GM13977 (cell line): ENCODE data around the gene MEGF11.

Source experiments
- DNase-seq: peaks from one replicate; pipeline ENCODE4 v3.0.0; 2012; ENCODE audit warnings: low spot score
- in situ Hi-C: fragments of 300-500 bp; cut with MboI; formaldehyde crosslinking; loops from one replicate; pipeline ENCODE4 v1.12.0; 2022; ENCODE audit warnings: low sequenced_read_pairs, low pct_unique_long_range_greater_than_20kb, mixed read lengths, inconsistent platforms; ENCODE audit not compliant: unreplicated experiment
- TF ChIP-seq, protein P1 (sequence below): IDR thresholded peaks from 2 replicates; pipeline ENCODE4 v1.5.1; 2012; ENCODE audit warnings: mild to moderate bottlenecking, control low read depth; ENCODE audit not compliant: insufficient read depth; ENCODE audit errors: extremely low read depth, missing control alignments

The MEGF11 gene

DNA sequence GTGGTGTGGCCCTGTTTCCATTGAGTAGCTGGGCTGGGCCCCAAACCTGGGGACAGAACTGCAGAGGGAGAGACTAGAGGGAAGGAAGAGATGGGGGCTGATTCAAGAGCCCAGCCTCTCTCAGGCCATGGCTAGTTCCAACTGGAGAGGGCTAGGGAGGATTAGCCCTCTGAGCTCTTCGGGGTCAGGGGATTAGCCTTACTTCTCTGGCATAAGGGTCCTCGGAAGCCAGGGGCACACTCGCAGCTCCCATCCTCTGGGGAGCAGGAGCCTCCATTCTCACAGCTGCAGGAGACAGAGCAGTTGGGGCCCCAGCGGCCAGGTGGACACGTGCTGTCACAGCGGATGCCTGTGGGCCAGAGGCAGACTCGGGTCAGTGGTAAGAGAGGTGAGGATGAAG is 330.9 kb downstream of the MEGF11 start:
- DNase-seq, result no peak
- in situ Hi-C loops, result no loop called here
- TF ChIP-seq, protein P1, sequence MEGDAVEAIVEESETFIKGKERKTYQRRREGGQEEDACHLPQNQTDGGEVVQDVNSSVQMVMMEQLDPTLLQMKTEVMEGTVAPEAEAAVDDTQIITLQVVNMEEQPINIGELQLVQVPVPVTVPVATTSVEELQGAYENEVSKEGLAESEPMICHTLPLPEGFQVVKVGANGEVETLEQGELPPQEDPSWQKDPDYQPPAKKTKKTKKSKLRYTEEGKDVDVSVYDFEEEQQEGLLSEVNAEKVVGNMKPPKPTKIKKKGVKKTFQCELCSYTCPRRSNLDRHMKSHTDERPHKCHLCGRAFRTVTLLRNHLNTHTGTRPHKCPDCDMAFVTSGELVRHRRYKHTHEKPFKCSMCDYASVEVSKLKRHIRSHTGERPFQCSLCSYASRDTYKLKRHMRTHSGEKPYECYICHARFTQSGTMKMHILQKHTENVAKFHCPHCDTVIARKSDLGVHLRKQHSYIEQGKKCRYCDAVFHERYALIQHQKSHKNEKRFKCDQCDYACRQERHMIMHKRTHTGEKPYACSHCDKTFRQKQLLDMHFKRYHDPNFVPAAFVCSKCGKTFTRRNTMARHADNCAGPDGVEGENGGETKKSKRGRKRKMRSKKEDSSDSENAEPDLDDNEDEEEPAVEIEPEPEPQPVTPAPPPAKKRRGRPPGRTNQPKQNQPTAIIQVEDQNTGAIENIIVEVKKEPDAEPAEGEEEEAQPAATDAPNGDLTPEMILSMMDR, result no peak

DNA sequence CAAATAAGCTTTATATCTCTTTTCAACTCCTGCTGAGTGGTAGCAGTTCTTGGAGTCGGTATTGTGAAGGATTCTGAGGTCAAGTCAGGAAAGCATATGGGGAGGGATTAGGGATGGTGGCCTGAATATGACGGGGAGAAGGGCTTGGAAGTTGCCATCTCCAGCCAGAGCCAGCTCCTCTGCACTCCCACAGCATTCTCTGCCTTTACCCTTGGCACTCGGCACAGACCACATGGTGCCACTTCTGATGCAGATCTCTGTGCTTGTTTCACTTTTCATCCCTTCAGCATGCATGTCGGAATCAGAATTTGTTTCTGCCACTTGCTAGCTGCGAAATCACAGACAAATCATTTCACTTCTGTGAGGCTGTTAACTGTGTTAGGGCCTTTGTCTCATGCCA is 331.8 kb downstream of the MEGF11 start:
- TF ChIP-seq, protein P1, result no peak
- in situ Hi-C loops, result no loop called here

DNA sequence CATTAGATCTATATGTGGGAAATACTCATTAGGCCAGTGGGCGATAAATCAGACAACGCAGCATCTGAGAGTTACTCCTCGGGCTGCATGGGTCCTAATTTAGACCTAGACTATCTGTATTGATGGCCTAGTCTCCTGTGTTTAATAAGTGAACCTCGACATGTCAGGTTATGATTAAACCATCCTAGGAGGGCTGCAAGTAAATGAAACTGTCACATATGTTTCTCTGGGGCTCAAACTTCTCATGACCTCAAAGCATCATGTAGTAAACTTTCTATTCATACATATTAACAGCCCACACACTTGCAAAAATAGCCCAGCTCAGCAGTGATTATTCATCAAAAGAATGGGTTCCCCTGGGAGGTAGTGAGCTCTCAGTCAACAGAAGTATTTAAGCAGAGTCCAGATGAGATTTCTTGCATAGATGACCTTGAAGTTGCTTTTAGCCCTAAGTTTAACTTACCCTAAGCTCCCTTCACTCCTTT is 332.7 kb downstream of the MEGF11 start:
- in situ Hi-C loops, result no loop called here
- TF ChIP-seq, protein P1, result no peak
- peak; percentile 83 for DNase-seq

More for the DNA sequence above, 331.8 kb downstream of the MEGF11 start:
- DNase-seq, result no peak

DNA sequence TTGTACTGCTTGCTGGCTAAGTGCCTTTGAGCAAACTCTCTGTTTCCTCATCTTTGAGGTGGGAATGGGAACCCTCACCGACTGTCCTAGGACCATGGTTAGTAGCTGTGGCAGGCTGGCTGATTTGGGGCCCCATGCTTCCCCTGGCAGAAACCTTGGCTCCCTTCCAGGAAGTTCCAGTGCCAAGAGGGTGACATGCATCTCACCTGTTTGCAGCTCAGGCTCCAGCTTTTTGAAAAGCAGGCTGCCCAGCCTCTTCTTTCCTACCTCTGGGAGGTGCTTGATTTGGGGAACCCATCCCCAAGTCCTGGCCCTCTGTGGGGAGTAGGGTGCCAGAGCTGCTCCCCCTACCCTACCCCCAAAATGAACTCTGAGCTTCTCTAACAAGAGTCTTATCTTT is 333.4 kb downstream of the MEGF11 start:
- in situ Hi-C loops, result no loop called here
- TF ChIP-seq, protein P1, result no peak
- no peak for DNase-seq

DNA sequence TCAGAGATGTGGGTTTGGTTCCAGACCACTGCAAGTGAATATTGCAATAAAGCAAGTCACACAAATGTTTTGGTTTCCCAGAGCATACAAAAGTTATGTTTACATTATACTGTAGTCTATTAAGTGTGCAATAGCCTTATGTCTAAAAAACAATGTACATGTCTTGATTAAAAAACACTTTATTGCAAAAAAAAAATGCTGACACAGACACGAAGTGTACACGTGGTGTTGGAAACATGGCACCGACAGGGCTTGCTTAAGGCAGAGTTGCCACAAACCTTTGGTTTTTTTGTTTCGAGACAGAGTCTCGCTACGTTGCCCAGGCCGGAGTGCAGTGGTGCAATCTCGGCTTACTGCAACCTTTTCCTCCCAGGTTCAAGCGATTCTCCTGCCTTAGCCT is 334.2 kb downstream of the MEGF11 start:
- in situ Hi-C loops, result no loop called here
- DNase-seq, result no peak
- TF ChIP-seq, protein P1, result no peak

DNA sequence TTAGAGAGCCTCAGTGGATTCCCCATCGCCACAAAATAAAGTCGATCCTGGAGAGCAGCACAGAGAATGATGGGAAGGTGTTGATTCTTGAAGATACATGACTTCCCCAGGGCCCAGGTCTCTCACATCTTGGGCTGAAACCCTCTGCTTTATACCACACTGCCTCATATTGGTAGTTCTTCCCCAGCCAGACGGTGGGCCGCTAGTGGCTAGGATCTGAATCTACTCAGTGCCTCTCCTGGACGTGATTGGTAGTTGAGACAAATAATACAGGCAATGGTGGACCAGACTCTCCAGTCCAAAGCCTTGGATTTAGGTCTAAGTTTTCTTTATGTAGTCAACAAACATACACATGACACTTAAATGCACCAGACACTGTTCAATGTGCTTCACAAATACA is 334.6 kb downstream of the MEGF11 start:
- DNase-seq, result no peak
- in situ Hi-C loops, result no loop called here

More for the DNA sequence above, 334.6 kb downstream of the MEGF11 start:
- TF ChIP-seq, protein P1, result no peak
